Suprapubic skin (tissue), 4 donors: ENCODE measurements around the gene DEFB128. TPM values are rescaled to one million over a fixed set of nuclear protein-coding genes. Genes with fewer than 3 reads are reported as not detected.

Source experiments
- DNase-seq, 2 donors: peaks; one replicate each; pipeline ENCODE4 v3.0.0-alpha.2; 2019; ENCODE audit warnings: low spot score in 2 of 2
- H3K27ac ChIP-seq: fragments of 200-600 bp; sonication (generic); one replicate; pipeline ENCODE4 v1.5.1; 2019
- H3K27me3 ChIP-seq: fragments of 200-600 bp; sonication (generic); one replicate; pipeline ENCODE4 v1.5.1; 2019
- H3K36me3 ChIP-seq: fragments of 200-600 bp; sonication (generic); one replicate; pipeline ENCODE4 v1.5.1; 2019
- H3K4me1 ChIP-seq: fragments of 200-600 bp; sonication (generic); one replicate; pipeline ENCODE4 v1.5.1; 2019
- H3K4me3 ChIP-seq: fragments of 200-600 bp; sonication (generic); one replicate; pipeline ENCODE4 v1.5.1; 2019; ENCODE audit warnings: mild to moderate bottlenecking
- H3K9me3 ChIP-seq: fragments of 200-600 bp; sonication (generic); one replicate; pipeline ENCODE4 v1.5.1; 2019
- CTCF ChIP-seq, 2 donors: fragments of 200-600 bp in 1 of 2; fragments of 450-650 bp in 1 of 2; sonication (generic) in 1 of 2; IDR thresholded peaks; one replicate each; pipeline ENCODE4 v1.5.1; 2016 to 2019; ENCODE audit warnings: antibody characterized with exemption in 2 of 2, mild to moderate bottlenecking in 1 of 2, moderate library complexity in 1 of 2
- EP300 ChIP-seq: sonication (generic); formaldehyde crosslinking; IDR thresholded peaks from one replicate; pipeline ENCODE4 v1.6.1; 2017; ENCODE audit warnings: antibody characterized with exemption
- POLR2A ChIP-seq, 2 donors: fragments of 450-650 bp; IDR thresholded peaks; one replicate each; pipeline ENCODE4 v1.6.1; 2017; ENCODE audit warnings: antibody characterized with exemption in 2 of 2, mild to moderate bottlenecking in 2 of 2, moderate library complexity in 2 of 2
- POLR2AphosphoS5 ChIP-seq, 3 donors: sonication (generic); formaldehyde crosslinking; IDR thresholded peaks; one replicate each; pipeline ENCODE4 v1.6.1; 2017; ENCODE audit warnings: antibody characterized with exemption in 3 of 3
- WGBS: methylation state at CpG from one replicate; pipeline ENCODE4 v1.1.5; 2018; 5-methylcytosine and 5-hydroxymethylcytosine counted together
- total RNA-seq, 4 donors: library from RNA; depleted of rRNA; stranded (reverse); fragments of >200 nt; gene quantifications; one replicate each; pipeline ENCODE4 v1.1.0, GENCODE V29; 2016

The DEFB128 gene
- total RNA-seq, 4 donors from 2014 or later: not detected

GRCh38 chr20:152131-152530 is 37.4 kb downstream of the DEFB128 start:
- no peaks in the 10 kb centered on the region for H3K4me1 ChIP-seq
- no peak overlapping the region for H3K27ac ChIP-seq
- WGBS: 59% methylated on average over 1 of the region's 1 CpG
- H3K9me3 ChIP-seq: no peaks in the 10 kb centered on the region
- TF ChIP-seq POLR2A (IDR thresholded peaks at IDR 0.05) (no peak), CTCF (IDR thresholded peaks at IDR 0.05) (no peak), EP300 (no peak), POLR2AphosphoS5 (IDR thresholded peaks at IDR 0.05) (no peak)
- no peaks in the 10 kb centered on the region for H3K36me3 ChIP-seq
- DNase-seq: no peak
- H3K4me3 ChIP-seq: no peak overlapping the region
- H3K27me3 ChIP-seq: peaks cover 8% of the 10 kb centered on the region

- Histone ChIP-seq H3K27ac (no peak overlapping the region), H3K9me3 (no peaks in the 10 kb centered on the region), H3K27me3 (peaks cover 26% of the 10 kb centered on the region), H3K36me3 (no peaks in the 10 kb centered on the region), H3K4me1 (no peaks in the 10 kb centered on the region), H3K4me3 (no peak overlapping the region)
- 61% methylated on average over 2 of the region's 2 CpGs for WGBS
- TF ChIP-seq POLR2AphosphoS5 (IDR thresholded peaks at IDR 0.05) (no peak), CTCF (IDR thresholded peaks at IDR 0.05) (no peak), POLR2A (IDR thresholded peaks at IDR 0.05) (no peak), EP300 (no peak)
- no peak for DNase-seq
Observed at GRCh38 chr20:145877-146276, 43.6 kb downstream of the DEFB128 start.

GRCh38 chr20:142290-142689 is 47.2 kb downstream of the DEFB128 start, which contains the start of gene DEFB126:
Gene DEFB126 (plus strand): TSS chr20:142590. CDS start chr20:142629, 39 bp downstream.
- Histone ChIP-seq H3K4me1 (no peaks in the 10 kb centered on the region), H3K27me3 (peaks cover 40% of the 10 kb centered on the region), H3K4me3 (no peak within 1 kb of the TSS), H3K9me3 (no peaks in the 10 kb centered on the region), H3K27ac (no peak within 1 kb of the TSS), H3K36me3 (no peaks in the 10 kb centered on the region)
- DNase-seq: no peak
- TF ChIP-seq CTCF (IDR thresholded peaks at IDR 0.05) (no peak), EP300 (no peak), POLR2A (IDR thresholded peaks at IDR 0.05) (no peak), POLR2AphosphoS5 (IDR thresholded peaks at IDR 0.05) (no peak)
- WGBS: 25% methylated on average over 1 of the region's 1 CpG

Other genes starting within 250 kb of the DEFB128 start
- not detected for gene DEFB125, start 102.0 kb downstream of the DEFB128 start, total RNA-seq
- not detected for gene DEFB126, start 47.1 kb downstream of the DEFB128 start, total RNA-seq
- gene DEFB127, start 32.3 kb downstream of the DEFB128 start, total RNA-seq: not detected
- not detected for gene DEFB129, start 37.5 kb upstream of the DEFB128 start, total RNA-seq
- under 1 TPM in 1 of 4 donors, not detected in 3; 0.34 TPM for gene DEFB132, start 68.0 kb upstream of the DEFB128 start, total RNA-seq
- gene C20orf96, start 101.0 kb upstream of the DEFB128 start, total RNA-seq: 1 to 10 TPM in 2 of 4 donors, under 1 TPM in 2; 0.91 to 5.1 (median 2.0) TPM
- 10 to 100 TPM in 1 of 4 donors, 1 to 10 TPM in 3; 8.1 to 11.2 (median 8.8) TPM for gene ZCCHC3, start 107.9 kb upstream of the DEFB128 start, total RNA-seq
- gene SOX12, start 135.8 kb upstream of the DEFB128 start, total RNA-seq: 1 to 10 TPM; 5.4 to 6.5 (median 5.9) TPM
- 10 to 100 TPM in 3 of 4 donors, 1 to 10 TPM in 1; 8.1 to 11.4 (median 10.9) TPM for gene NRSN2, start 157.4 kb upstream of the DEFB128 start, total RNA-seq
- gene TRIB3, start 191.0 kb upstream of the DEFB128 start, total RNA-seq: 10 to 100 TPM; 14.3 to 30.7 (median 28.0) TPM
- gene RBCK1, start 218.6 kb upstream of the DEFB128 start, total RNA-seq: 10 to 100 TPM; 63.6 to 85.3 (median 78.5) TPM